DOHH2 (cell line): ENCODE data around the gene VAV2.

Experiments used
- EZH2phosphoT487 ChIP-seq: fragments of 200-600 bp; sonication (generic); IDR thresholded peaks from 2 replicates; pipeline ENCODE4 v1.6.1; 2017; ENCODE audit warnings: borderline replicate concordance, mild to moderate bottlenecking, antibody characterized with exemption, low read length, moderate library complexity, mixed read lengths
- TF ChIP-seq, protein P1 (sequence below): fragments of 200-600 bp; sonication (generic); IDR thresholded peaks from one replicate; pipeline ENCODE4 v1.5.1; 2014; ENCODE audit warnings: antibody characterized with exemption, mild to moderate bottlenecking, low read depth, low read length; ENCODE audit not compliant: poor library complexity, severe bottlenecking

DNA sequence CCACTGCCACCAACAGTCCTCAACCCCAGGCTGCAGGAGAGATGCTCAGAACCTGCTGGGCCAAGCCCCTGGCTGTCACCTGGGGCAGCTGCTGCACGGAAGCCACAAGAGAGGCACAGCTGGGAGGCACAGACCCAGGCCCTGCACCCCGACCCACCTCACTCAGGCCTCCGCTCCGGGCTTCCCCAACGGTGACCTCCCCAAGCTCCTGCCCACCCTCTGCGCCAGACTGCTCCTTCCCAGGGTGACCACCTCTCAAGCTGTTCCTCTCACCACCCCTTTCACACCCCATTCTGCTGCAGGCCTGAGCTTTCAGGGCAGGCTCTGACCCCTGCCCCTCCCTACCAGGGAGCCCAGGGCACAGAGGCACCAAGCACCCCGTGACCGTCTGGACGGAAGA lies 33.0 kb downstream of the VAV2 start:
- TF ChIP-seq, protein P1, sequence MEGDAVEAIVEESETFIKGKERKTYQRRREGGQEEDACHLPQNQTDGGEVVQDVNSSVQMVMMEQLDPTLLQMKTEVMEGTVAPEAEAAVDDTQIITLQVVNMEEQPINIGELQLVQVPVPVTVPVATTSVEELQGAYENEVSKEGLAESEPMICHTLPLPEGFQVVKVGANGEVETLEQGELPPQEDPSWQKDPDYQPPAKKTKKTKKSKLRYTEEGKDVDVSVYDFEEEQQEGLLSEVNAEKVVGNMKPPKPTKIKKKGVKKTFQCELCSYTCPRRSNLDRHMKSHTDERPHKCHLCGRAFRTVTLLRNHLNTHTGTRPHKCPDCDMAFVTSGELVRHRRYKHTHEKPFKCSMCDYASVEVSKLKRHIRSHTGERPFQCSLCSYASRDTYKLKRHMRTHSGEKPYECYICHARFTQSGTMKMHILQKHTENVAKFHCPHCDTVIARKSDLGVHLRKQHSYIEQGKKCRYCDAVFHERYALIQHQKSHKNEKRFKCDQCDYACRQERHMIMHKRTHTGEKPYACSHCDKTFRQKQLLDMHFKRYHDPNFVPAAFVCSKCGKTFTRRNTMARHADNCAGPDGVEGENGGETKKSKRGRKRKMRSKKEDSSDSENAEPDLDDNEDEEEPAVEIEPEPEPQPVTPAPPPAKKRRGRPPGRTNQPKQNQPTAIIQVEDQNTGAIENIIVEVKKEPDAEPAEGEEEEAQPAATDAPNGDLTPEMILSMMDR: no peak
- TF ChIP-seq EZH2phosphoT487: no peak
